ENCODE measurements around the gene NSRP1.

Gene NSRP1

GRCh38 chr17:30222251-30222650 is 105.6 kb downstream of the NSRP1 start:
- Histone ChIP-seq H3K9me3 (ENCODE audit: control insufficient read depth, low read length) (no peaks in the 10 kb centered on the region), H3K9ac (no peak overlapping the region), H3K4me1 (peaks cover 12% of the 10 kb centered on the region), H3K4me3 (ENCODE audit: low read depth, low read length) (no peak overlapping the region), H3K79me2 (no peaks in the 10 kb centered on the region), H3K36me3 (ENCODE audit: control insufficient read depth, insufficient read depth, low read length) (no peaks in the 10 kb centered on the region), H2AFZ (no peak overlapping the region), H3K27me3 (ENCODE audit: control insufficient read depth, insufficient read depth, low read length) (no peaks in the 10 kb centered on the region), H3K27ac (no peak overlapping the region), H3K4me2 (ENCODE audit: low read length) (no peak overlapping the region)
- TF ChIP-seq, protein P1, sequence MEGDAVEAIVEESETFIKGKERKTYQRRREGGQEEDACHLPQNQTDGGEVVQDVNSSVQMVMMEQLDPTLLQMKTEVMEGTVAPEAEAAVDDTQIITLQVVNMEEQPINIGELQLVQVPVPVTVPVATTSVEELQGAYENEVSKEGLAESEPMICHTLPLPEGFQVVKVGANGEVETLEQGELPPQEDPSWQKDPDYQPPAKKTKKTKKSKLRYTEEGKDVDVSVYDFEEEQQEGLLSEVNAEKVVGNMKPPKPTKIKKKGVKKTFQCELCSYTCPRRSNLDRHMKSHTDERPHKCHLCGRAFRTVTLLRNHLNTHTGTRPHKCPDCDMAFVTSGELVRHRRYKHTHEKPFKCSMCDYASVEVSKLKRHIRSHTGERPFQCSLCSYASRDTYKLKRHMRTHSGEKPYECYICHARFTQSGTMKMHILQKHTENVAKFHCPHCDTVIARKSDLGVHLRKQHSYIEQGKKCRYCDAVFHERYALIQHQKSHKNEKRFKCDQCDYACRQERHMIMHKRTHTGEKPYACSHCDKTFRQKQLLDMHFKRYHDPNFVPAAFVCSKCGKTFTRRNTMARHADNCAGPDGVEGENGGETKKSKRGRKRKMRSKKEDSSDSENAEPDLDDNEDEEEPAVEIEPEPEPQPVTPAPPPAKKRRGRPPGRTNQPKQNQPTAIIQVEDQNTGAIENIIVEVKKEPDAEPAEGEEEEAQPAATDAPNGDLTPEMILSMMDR (IDR thresholded peaks at IDR 0.05): no peak

DNA sequence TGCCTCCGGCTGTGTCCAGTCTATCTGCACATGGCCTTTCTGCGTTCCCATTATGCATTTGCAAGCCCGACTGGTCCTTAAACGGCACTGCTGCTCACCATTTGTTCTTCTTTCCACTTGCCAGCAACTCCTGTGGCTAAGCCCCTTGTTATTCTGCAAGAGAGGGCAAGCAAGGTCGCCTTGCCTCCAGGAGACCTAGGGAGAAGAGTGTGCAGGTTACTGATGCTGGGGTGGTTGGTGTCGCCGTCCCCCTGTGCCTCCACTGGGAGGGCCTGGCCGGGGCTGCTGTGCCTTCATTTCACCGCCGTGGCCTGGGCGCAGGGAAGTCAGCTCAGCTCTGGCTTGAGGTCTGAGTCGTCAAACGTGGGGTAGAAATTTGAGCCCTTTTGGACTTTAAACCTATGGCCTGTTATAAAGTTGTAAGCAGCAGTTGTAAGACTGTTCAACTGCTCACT is 106.1 kb downstream of the NSRP1 start:
- no peak overlapping the region for H2AFZ ChIP-seq
- no peak overlapping the region for H3K4me2 ChIP-seq (ENCODE audit: low read length)
- no peak overlapping the region for H3K9ac ChIP-seq
- no peak overlapping the region for H3K4me3 ChIP-seq (ENCODE audit: low read depth, low read length)
- H3K79me2 ChIP-seq: no peaks in the 10 kb centered on the region
- TF ChIP-seq, protein P1 (IDR thresholded peaks at IDR 0.05): no peak
- H3K9me3 ChIP-seq (ENCODE audit: control insufficient read depth, low read length): no peaks in the 10 kb centered on the region
- no peaks in the 10 kb centered on the region for H3K27me3 ChIP-seq (ENCODE audit: control insufficient read depth, insufficient read depth, low read length)
- no peak overlapping the region for H3K27ac ChIP-seq
- peaks cover 12% of the 10 kb centered on the region for H3K4me1 ChIP-seq
- H3K36me3 ChIP-seq (ENCODE audit: control insufficient read depth, insufficient read depth, low read length): no peaks in the 10 kb centered on the region

- H3K27ac ChIP-seq: no peak overlapping the region
- no peak overlapping the region for H3K4me2 ChIP-seq (ENCODE audit: low read length)
- TF ChIP-seq, protein P1 (IDR thresholded peaks at IDR 0.05): no peak
- H3K9me3 ChIP-seq (ENCODE audit: control insufficient read depth, low read length): no peaks in the 10 kb centered on the region
- no peak overlapping the region for H3K4me3 ChIP-seq (ENCODE audit: low read depth, low read length)
- H3K36me3 ChIP-seq (ENCODE audit: control insufficient read depth, insufficient read depth, low read length): no peaks in the 10 kb centered on the region
- H3K9ac ChIP-seq: no peak overlapping the region
- peaks cover 12% of the 10 kb centered on the region for H3K4me1 ChIP-seq
- no peaks in the 10 kb centered on the region for H3K27me3 ChIP-seq (ENCODE audit: control insufficient read depth, insufficient read depth, low read length)
- H3K79me2 ChIP-seq: no peaks in the 10 kb centered on the region
- peak overlapping the region; percentile 70 for H2AFZ ChIP-seq
These were observed 107.9 kb downstream of the NSRP1 start for GRCh38 chr17:30224419-30224960.

DNA sequence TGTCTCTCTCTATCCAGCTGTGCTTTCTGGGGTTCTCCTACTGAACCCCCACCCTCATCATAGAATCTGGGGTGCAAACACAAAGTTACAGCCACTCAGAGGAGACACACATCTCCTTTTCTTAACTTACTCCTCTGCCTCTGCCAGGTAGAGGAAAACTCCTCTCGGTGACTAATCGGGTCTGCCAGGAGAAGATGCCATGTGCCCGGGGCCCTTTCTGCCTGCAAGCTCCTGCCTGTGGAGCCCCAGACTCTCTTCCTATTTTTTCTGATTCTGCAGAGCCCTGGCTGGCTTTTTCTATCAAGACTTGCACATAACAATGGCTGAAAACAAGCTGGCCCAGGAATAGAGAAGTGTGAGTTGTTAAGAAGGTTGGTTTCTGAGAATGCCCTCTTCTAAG is 108.5 kb downstream of the NSRP1 start:
- peak overlapping the region; percentile 64 for H3K27ac ChIP-seq
- H3K36me3 ChIP-seq (ENCODE audit: control insufficient read depth, insufficient read depth, low read length): no peaks in the 10 kb centered on the region
- H2AFZ ChIP-seq: peak overlapping the region; percentile 70
- no peaks in the 10 kb centered on the region for H3K79me2 ChIP-seq
- H3K4me3 ChIP-seq (ENCODE audit: low read depth, low read length): no peak overlapping the region
- no peak overlapping the region for H3K9ac ChIP-seq
- no peaks in the 10 kb centered on the region for H3K27me3 ChIP-seq (ENCODE audit: control insufficient read depth, insufficient read depth, low read length)
- TF ChIP-seq, protein P1 (IDR thresholded peaks at IDR 0.05): no peak
- H3K4me2 ChIP-seq (ENCODE audit: low read length): no peak overlapping the region
- no peaks in the 10 kb centered on the region for H3K9me3 ChIP-seq (ENCODE audit: control insufficient read depth, low read length)
- peaks cover 12% of the 10 kb centered on the region for H3K4me1 ChIP-seq

GRCh38 chr17:30225919-30226553 is 109.4 kb downstream of the NSRP1 start:
- H3K4me1 ChIP-seq: peaks cover 12% of the 10 kb centered on the region
- TF ChIP-seq, protein P1 (IDR thresholded peaks at IDR 0.05): no peak
- H3K9ac ChIP-seq: no peak overlapping the region
- H3K27ac ChIP-seq: peak overlapping the region; percentile 64
- H3K4me3 ChIP-seq (ENCODE audit: low read depth, low read length): peak overlapping the region; percentile 24
- H2AFZ ChIP-seq: peak overlapping the region; percentile 70
- peak overlapping the region; percentile 7 for H3K4me2 ChIP-seq (ENCODE audit: low read length)
- H3K27me3 ChIP-seq (ENCODE audit: control insufficient read depth, insufficient read depth, low read length): no peaks in the 10 kb centered on the region
- H3K9me3 ChIP-seq (ENCODE audit: control insufficient read depth, low read length): no peaks in the 10 kb centered on the region
- no peaks in the 10 kb centered on the region for H3K36me3 ChIP-seq (ENCODE audit: control insufficient read depth, insufficient read depth, low read length)
- no peaks in the 10 kb centered on the region for H3K79me2 ChIP-seq
